Measurements from ENCODE around the gene TGM4.

The TGM4 gene

DNA sequence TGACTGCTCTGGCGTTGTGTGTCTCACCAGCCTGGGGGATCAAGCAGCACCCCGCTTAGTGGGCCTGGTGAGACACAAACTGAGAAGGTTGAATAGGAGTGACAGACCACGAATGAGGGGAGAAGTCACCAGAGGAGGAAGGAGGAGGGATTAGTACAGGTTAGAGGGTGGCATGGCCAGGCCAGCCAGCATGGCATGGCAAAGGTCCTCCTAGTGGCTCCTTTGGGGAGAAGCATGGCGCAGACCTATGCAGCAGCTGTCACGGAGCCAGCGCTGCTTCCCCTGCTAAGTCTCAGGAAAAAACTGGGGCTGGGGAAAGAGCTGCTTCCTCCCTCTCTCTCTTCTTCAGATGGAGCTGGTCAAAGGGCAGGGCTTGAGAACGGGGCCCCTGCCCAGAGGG lies 53.0 kb downstream of the TGM4 start:
- no peak overlapping the region for H3K4me3 Mint-ChIP-seq
- H3K9me3 Mint-ChIP-seq: no peaks in the 10 kb centered on the region
- H3K4me1 Mint-ChIP-seq: peaks cover 12% of the 10 kb centered on the region
- no peak overlapping the region for H3K27ac Mint-ChIP-seq
- TF ChIP-seq, protein P1, sequence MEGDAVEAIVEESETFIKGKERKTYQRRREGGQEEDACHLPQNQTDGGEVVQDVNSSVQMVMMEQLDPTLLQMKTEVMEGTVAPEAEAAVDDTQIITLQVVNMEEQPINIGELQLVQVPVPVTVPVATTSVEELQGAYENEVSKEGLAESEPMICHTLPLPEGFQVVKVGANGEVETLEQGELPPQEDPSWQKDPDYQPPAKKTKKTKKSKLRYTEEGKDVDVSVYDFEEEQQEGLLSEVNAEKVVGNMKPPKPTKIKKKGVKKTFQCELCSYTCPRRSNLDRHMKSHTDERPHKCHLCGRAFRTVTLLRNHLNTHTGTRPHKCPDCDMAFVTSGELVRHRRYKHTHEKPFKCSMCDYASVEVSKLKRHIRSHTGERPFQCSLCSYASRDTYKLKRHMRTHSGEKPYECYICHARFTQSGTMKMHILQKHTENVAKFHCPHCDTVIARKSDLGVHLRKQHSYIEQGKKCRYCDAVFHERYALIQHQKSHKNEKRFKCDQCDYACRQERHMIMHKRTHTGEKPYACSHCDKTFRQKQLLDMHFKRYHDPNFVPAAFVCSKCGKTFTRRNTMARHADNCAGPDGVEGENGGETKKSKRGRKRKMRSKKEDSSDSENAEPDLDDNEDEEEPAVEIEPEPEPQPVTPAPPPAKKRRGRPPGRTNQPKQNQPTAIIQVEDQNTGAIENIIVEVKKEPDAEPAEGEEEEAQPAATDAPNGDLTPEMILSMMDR (IDR thresholded peaks at IDR 0.05; ENCODE audit: unreplicated experiment in 3 of 3): no peak
- peaks cover 36% of the 10 kb centered on the region for H3K36me3 Mint-ChIP-seq (ENCODE audit: low read depth)
- no peaks in the 10 kb centered on the region for H3K27me3 Mint-ChIP-seq (ENCODE audit: low read depth)

DNA sequence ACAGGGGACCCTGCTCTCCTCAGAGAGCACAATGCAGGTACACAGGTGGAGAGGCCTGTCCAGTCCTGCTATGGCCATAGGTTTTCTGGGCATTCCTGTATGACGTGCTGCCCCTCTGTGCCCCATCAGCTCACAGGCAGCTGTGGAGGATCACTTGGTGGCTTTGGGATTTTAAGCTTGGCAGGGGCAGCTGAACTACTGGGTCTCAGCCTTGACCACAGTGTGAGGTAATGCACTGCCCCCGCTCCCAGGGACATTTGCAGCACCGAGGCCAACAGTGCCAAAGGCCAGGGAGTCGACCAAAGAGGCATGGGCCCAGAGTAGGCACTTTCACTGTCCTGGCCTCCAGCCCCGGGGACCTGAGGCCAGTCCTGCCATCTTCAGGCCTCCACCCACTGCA lies 55.4 kb downstream of the TGM4 start:
- Mint-ChIP-seq H3K4me1 (peaks cover 1% of the 10 kb centered on the region), H3K27me3 (ENCODE audit: low read depth) (no peaks in the 10 kb centered on the region), H3K9me3 (no peaks in the 10 kb centered on the region), H3K36me3 (ENCODE audit: low read depth) (peaks cover 46% of the 10 kb centered on the region), H3K4me3 (no peak overlapping the region), H3K27ac (no peak overlapping the region)
- TF ChIP-seq, protein P1 (IDR thresholded peaks at IDR 0.05; ENCODE audit: unreplicated experiment in 3 of 3): no peak

DNA sequence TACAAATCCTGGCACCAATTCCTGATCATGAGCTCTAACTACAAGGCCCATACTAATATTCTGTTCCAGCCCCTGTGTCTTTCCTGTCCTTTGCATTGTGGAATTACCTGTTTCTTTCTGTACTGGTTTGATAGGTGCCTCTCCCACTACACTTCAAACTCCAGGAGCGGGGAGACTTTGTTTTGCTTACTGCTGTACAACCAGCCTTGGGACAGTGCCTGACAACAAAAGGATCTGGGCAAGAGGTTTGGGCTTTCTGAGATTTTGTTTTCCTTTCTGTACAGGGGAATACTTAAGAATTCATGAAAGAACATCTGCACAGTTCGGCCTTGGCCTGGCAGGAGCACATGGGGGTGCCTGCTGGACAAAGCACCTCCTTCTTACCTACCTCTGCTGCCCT lies 56.5 kb downstream of the TGM4 start:
- H3K27ac Mint-ChIP-seq: no peak overlapping the region
- H3K4me3 Mint-ChIP-seq: no peak overlapping the region
- TF ChIP-seq, protein P1 (IDR thresholded peaks at IDR 0.05; ENCODE audit: unreplicated experiment in 3 of 3): no peak
- H3K9me3 Mint-ChIP-seq: no peaks in the 10 kb centered on the region
- H3K27me3 Mint-ChIP-seq (ENCODE audit: low read depth): no peaks in the 10 kb centered on the region
- H3K36me3 Mint-ChIP-seq (ENCODE audit: low read depth): peaks cover 41% of the 10 kb centered on the region
- H3K4me1 Mint-ChIP-seq: no peaks in the 10 kb centered on the region

DNA sequence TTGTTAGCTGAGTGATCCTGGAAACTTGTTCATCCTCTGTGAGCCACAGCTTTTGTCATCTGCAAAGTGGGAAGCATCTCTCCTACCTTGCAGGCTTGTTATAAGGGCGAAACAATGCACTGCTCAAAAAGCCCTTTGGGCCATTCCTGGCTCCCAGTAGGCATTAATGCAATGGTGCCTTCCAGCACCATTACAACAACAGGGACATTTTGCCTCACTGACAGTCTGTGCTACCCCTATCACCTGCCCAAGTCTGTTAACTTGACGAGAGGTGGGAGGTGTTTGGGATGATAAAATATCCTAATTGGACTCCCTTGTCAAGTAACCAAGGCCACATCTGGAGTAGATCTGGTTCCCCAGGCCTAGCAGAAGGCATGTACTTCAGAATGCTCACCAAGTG lies 57.4 kb downstream of the TGM4 start:
- H3K36me3 Mint-ChIP-seq (ENCODE audit: low read depth): peaks cover 42% of the 10 kb centered on the region
- H3K4me1 Mint-ChIP-seq: no peaks in the 10 kb centered on the region
- TF ChIP-seq, protein P1 (IDR thresholded peaks at IDR 0.05; ENCODE audit: unreplicated experiment in 3 of 3): no peak
- H3K4me3 Mint-ChIP-seq: no peak overlapping the region
- H3K27me3 Mint-ChIP-seq (ENCODE audit: low read depth): no peaks in the 10 kb centered on the region
- no peaks in the 10 kb centered on the region for H3K9me3 Mint-ChIP-seq
- H3K27ac Mint-ChIP-seq: peak overlapping the region in 1 of 3 experiments; percentile 54

DNA sequence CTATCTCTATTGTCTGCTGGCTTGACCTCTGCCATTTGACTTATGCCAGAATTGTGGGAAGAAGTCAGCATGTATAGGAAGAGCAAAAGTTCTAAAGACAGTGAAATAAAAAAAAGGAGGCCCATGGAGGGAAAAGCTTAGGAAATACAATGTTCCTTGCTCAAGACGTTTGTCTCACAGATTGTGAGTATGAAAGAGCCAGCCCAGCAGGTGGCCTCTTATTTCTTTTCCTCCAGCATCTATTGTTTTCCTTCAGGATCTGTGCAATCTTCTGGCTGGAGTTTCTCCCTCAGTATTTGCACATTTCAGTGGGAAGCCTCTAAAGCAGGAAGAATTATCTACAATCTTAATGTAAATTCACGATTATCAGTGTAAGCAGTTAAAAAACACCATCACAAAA lies 57.9 kb downstream of the TGM4 start:
- TF ChIP-seq, protein P1 (IDR thresholded peaks at IDR 0.05; ENCODE audit: unreplicated experiment in 3 of 3): no peak
- Mint-ChIP-seq H3K9me3 (no peaks in the 10 kb centered on the region), H3K4me3 (no peak overlapping the region), H3K36me3 (ENCODE audit: low read depth) (peaks cover 39% of the 10 kb centered on the region), H3K27me3 (ENCODE audit: low read depth) (no peaks in the 10 kb centered on the region), H3K4me1 (no peaks in the 10 kb centered on the region), H3K27ac (peak overlapping the region in 1 of 3 experiments; percentile 54)

Measured in nephron (organoid).